PC-3 (cell line): ENCODE results near the gene TF. TPM values are rescaled to one million over a fixed set of nuclear protein-coding genes. Genes with fewer than 3 reads are reported as not detected.
A peak's percentile ranks its signal among the peaks of the same experiment; 100 is the strongest.

Experiments
- ATAC-seq: fragments of 200-7000 bp; cut with Tn5 transposase; 2 replicates; pipeline ENCODE4 v1.9.1; 2020; ENCODE audit warnings: mild to moderate bottlenecking, moderate library complexity
- BruUV-seq: library from RNA; stranded (reverse); fragments of 400-500 nt; replicated peaks from 2 replicates; lab custom pipeline; 2021; lab: Mats Ljungman, UMichigan
- CTCF ChIA-PET: fragments of 300-600 bp; sonication (Branson Sonifier 250); formaldehyde crosslinking; loops from one replicate; lab custom pipeline; 2022; ENCODE audit warnings: antibody characterized with exemption; lab: Charles Lee
- POLR2A ChIA-PET: fragments of 300-600 bp; sonication (Branson Sonifier 250); formaldehyde crosslinking; loops from one replicate; lab custom pipeline; 2022; ENCODE audit warnings: antibody characterized with exemption; ENCODE audit not compliant: unreplicated experiment; lab: Charles Lee
- DNase-seq: peaks from one replicate; pipeline ENCODE4 v3.0.0-alpha.2; 2015
- H2AFZ ChIP-seq: fragments of 300-600 bp; sonication (generic); 2 replicates; pipeline ENCODE4 v1.6.0; 2016; ENCODE audit warnings: antibody characterized with exemption, low read length
- H3F3A ChIP-seq: fragments of 300-600 bp; sonication (generic); one replicate; pipeline ENCODE4 v1.6.0; 2017; ENCODE audit warnings: antibody characterized with exemption, low read length, control low read depth, mild to moderate bottlenecking; ENCODE audit not compliant: unreplicated experiment
- H3K27ac ChIP-seq: fragments of 300-600 bp; sonication (generic); 2 replicates; pipeline ENCODE4 v1.5.1; 2016; ENCODE audit warnings: mild to moderate bottlenecking, low read length
- H3K27me3 ChIP-seq: fragments of 300-600 bp; sonication (generic); 2 replicates; pipeline ENCODE4 v1.6.1; 2016; ENCODE audit warnings: low read length, mixed read lengths
- H3K36me3 ChIP-seq: fragments of 300-600 bp; sonication (generic); 2 replicates; pipeline ENCODE4 v1.6.1; 2016; ENCODE audit warnings: low read depth, mixed run types, low read length, mixed read lengths
- H3K4me1 ChIP-seq: fragments of 300-600 bp; sonication (generic); 2 replicates; pipeline ENCODE4 v1.5.1; 2016; ENCODE audit warnings: low read length; ENCODE audit not compliant: insufficient read depth
- H3K4me2 ChIP-seq: fragments of 300-600 bp; sonication (generic); 2 replicates; pipeline ENCODE4 v1.6.0; 2016; ENCODE audit warnings: low read length
- H3K4me3 ChIP-seq: fragments of 300-600 bp; sonication (generic); 2 replicates; pipeline ENCODE4 v1.5.1; 2016; ENCODE audit warnings: mild to moderate bottlenecking, low read length, mixed read lengths
- H3K79me2 ChIP-seq: fragments of 300-600 bp; sonication (generic); 2 replicates; pipeline ENCODE4 v1.6.1; 2017; ENCODE audit warnings: low read length, mixed read lengths
- H3K9ac ChIP-seq: fragments of 300-600 bp; sonication (generic); 2 replicates; pipeline ENCODE4 v1.6.0; 2016; ENCODE audit warnings: mild to moderate bottlenecking, low read length
- H3K9me2 ChIP-seq: fragments of 300-600 bp; sonication (generic); replicated peaks from 2 replicates; pipeline ENCODE4 v1.6.1; 2016; ENCODE audit warnings: mixed run types, low read length, mixed read lengths
- H3K9me3 ChIP-seq: fragments of 300-600 bp; sonication (generic); 2 replicates; pipeline ENCODE4 v1.6.1; 2016; ENCODE audit warnings: low read length, mixed read lengths
- H4K20me1 ChIP-seq: fragments of 300-600 bp; sonication (generic); 2 replicates; pipeline ENCODE4 v1.6.1; 2016; ENCODE audit warnings: low read length, mixed read lengths
- CTCF ChIP-seq: fragments of 300-600 bp; sonication (generic); conservative IDR thresholded peaks from 2 replicates; pipeline ENCODE4 v1.5.1; 2017; ENCODE audit warnings: antibody characterized with exemption, low read depth, mild to moderate bottlenecking, low read length
- EZH2 ChIP-seq: fragments of 300-600 bp; sonication (generic); IDR thresholded peaks from one replicate; pipeline ENCODE4 v1.6.1; 2017; ENCODE audit warnings: antibody characterized with exemption, mild to moderate bottlenecking, low read length; ENCODE audit not compliant: unreplicated experiment
- EZH2phosphoT487 ChIP-seq: fragments of 300-600 bp; sonication (generic); IDR thresholded peaks from 2 replicates; pipeline ENCODE4 v1.6.1; 2018; ENCODE audit warnings: mild to moderate bottlenecking, antibody characterized with exemption, low read length, borderline replicate concordance
- intact Hi-C: fragments of 100-400 bp; cut with micrococcal nuclease; formaldehyde crosslinking; loops from 2 replicates; pipeline ENCODE4 v1.9.0; 2023
- total RNA-seq: library from RNA; depleted of rRNA; stranded (reverse); fragments of >200 nt; gene quantifications from 2 replicates; pipeline ENCODE4 v1.2.3, GENCODE V29; 2014

Gene TF
- total RNA-seq, 1 experiment from 2014 or later = not detected

DNA sequence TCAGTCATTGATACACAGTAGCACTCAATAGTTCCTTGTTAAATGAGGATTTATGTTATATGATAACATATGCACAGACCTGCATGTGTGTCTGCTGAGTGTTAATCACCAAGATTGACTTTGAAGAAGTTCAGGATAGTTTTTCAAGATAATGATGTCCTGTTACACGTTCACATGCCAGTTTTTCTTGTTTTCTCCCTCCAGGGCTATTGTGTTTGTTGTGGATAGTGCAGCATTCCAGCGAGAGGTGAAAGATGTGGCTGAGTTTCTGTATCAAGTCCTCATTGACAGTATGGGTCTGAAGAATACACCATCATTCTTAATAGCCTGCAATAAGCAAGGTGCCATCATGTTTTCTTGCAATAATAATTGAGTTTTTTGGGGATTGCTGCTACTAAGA, 69.2 kb downstream of the TF start:
- POLR2A ChIA-PET = no interaction called here
- Histone ChIP-seq H3K4me2 (no peak overlapping the region), H3K4me3 (no peak overlapping the region), H3K9me3 (no peaks in the 10 kb centered on the region), H3K27me3 (no peaks in the 10 kb centered on the region), H3F3A (no peaks in the 10 kb centered on the region), H3K79me2 (0 out of 2 replicates have a peak, but pooled peaks cover 5% of the 10 kb centered on the region), H3K4me1 (no peaks in the 10 kb centered on the region), H3K9ac (no peak overlapping the region), H2AFZ (no peak overlapping the region), H3K36me3 (peaks cover 32% of the 10 kb centered on the region), H4K20me1 (no peaks in the 10 kb centered on the region), H3K9me2 (no peaks in the 10 kb centered on the region), H3K27ac (no peak overlapping the region)
- no peak for ATAC-seq
- no peak for DNase-seq
- TF ChIP-seq EZH2phosphoT487 (no peak), EZH2 (no peak), CTCF (no peak)
- CTCF ChIA-PET = no interaction called here
- intact Hi-C loops = no loop called here
- no TSS peak for BruUV-seq

DNA sequence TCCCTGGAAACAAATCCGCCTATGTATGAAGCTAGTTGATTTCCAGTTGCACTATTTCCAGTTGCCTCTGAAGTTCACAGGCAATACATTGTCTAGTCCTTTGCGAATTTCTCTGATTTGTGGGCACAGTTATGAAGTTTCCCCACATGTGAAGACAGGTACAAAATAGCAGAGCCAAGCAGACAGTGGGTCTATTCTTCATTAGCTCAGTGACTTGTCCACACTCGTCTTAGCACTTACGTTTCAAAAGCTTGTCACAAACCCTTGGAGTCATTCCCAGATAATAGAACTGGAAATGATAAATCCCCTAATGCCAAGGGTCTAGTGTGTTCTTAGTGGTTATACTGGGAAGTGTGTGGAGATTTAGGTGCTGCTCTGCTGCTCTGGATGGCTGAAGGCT, 73.9 kb downstream of the TF start:
- TSS peak; percentile 53 for BruUV-seq
- Histone ChIP-seq H3K4me2 (no peak overlapping the region), H2AFZ (no peak overlapping the region), H3K27me3 (no peaks in the 10 kb centered on the region), H3K4me3 (no peak overlapping the region), H4K20me1 (no peaks in the 10 kb centered on the region), H3K79me2 (no peaks in the 10 kb centered on the region), H3K9me2 (no peaks in the 10 kb centered on the region), H3K9me3 (no peaks in the 10 kb centered on the region), H3F3A (no peaks in the 10 kb centered on the region), H3K36me3 (peaks cover 51% of the 10 kb centered on the region), H3K9ac (no peak overlapping the region), H3K4me1 (peaks cover 7% of the 10 kb centered on the region), H3K27ac (no peak overlapping the region)
- intact Hi-C loops = no loop called here
- POLR2A ChIA-PET = no interaction called here
- ATAC-seq = no peak
- CTCF ChIA-PET = interaction anchor here (0.7 kb wide), 1 partner anchor 538 kb away, joined by 3 read pairs; no protein-coding TSS in a partner anchor
- no peak for TF ChIP-seq CTCF
- no peak for TF ChIP-seq EZH2phosphoT487
- no peak for DNase-seq

DNA sequence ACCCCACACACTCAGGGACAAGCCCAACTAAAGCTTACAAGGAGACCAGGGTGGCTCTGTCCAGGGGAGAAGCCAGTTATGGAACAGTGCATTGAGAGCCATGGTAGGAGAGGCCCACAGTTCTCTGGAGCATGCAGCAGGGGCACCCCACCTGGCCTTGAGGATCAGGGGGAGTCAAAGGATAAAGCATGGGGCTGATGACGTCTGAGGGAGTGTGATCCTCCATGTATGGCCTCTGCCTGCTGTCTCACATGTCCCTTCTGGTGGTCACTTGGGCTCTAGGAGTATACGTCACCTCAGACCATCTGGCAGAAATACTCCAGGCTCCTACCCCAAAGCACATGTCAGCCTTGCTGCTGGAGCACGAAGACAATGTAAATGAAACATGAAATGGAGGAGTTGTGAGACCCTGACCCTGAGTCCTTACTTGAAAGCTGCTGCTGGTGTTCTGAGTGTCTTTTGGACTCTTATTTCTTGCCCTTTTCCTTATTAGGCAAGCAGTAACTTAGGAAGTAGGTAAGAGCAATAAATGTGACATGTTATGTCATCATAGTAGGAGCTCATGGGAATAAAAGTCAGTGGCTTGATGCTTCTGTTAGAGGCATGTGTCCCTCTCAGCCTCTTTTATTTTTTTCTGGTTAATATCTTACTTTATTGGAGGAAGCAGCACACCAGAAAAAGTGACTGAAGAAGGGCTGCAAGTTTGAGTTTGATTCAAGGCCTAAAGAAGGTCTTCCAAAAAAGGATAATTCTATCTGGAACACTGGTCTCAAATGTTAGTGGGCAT, 74.9 kb downstream of the TF start:
- H3K9me2 ChIP-seq = no peaks in the 10 kb centered on the region
- intact Hi-C loops = no loop called here
- no peaks in the 10 kb centered on the region for H3F3A ChIP-seq
- ChIA-PET POLR2A (no interaction called here), CTCF (no interaction called here)
- H3K27ac ChIP-seq = no peak overlapping the region
- ATAC-seq (no peak), DNase-seq (no peak)
- H3K9ac ChIP-seq = no peak overlapping the region
- no peaks in the 10 kb centered on the region for H3K79me2 ChIP-seq
- no peak overlapping the region for H3K4me3 ChIP-seq
- H2AFZ ChIP-seq = no peak overlapping the region
- H3K4me1 ChIP-seq = peaks cover 7% of the 10 kb centered on the region
- BruUV-seq = no TSS peak
- no peaks in the 10 kb centered on the region for H3K9me3 ChIP-seq
- no peaks in the 10 kb centered on the region for H3K27me3 ChIP-seq
- H3K36me3 ChIP-seq = peaks cover 46% of the 10 kb centered on the region
- no peak for TF ChIP-seq CTCF
- TF ChIP-seq EZH2 = no peak
- no peak for TF ChIP-seq EZH2phosphoT487
- H3K4me2 ChIP-seq = no peak overlapping the region
- H4K20me1 ChIP-seq = no peaks in the 10 kb centered on the region
